GM21447 (cell line): ENCODE data around the gene GBX1.

Experiments
- ATAC-seq: cut with Tn5 transposase; IDR thresholded peaks from one replicate; pipeline ENCODE4 v1.9.1; 2021; ENCODE audit not compliant: unreplicated experiment

Gene GBX1

GRCh38 chr7:151167197-151167961 lies at the start of gene GBX1:
GBX1 (minus strand) TSS chr7:151167694; CDS start chr7:151167548, 146 bp downstream.
- ATAC-seq: no peak

GRCh38 chr7:151215396-151215795 lies 47.9 kb upstream of the GBX1 start:
- ATAC-seq: no peak

- no peak for ATAC-seq
These were observed 46.3 kb upstream of the GBX1 start for GRCh38 chr7:151213826-151214225.

- ATAC-seq: no peak
These were observed 45.1 kb upstream of the GBX1 start for GRCh38 chr7:151212626-151213025.

- no peak for ATAC-seq
These were observed 43.8 kb upstream of the GBX1 start for GRCh38 chr7:151211155-151211772.

GRCh38 chr7:151210087-151210854 lies 42.8 kb upstream of the GBX1 start, which contains the start of gene H2BK1:
H2BK1 (minus strand) TSS chr7:151210488; CDS start chr7:151210318, 170 bp downstream.
- no peak for ATAC-seq

- ATAC-seq: no peak
These were observed 42.1 kb upstream of the GBX1 start for GRCh38 chr7:151209588-151209987.

- no peak for ATAC-seq
These were observed 40.9 kb upstream of the GBX1 start for GRCh38 chr7:151208253-151208862.

- no peak for ATAC-seq
These were observed 40.3 kb upstream of the GBX1 start for GRCh38 chr7:151207804-151208203.

GRCh38 chr7:151207315-151207714 lies 39.8 kb upstream of the GBX1 start:
- ATAC-seq: no peak

GRCh38 chr7:151206914-151207313 lies 39.4 kb upstream of the GBX1 start:
- no peak for ATAC-seq

GRCh38 chr7:151205730-151206129 lies 38.2 kb upstream of the GBX1 start:
- ATAC-seq: no peak

GRCh38 chr7:151204383-151205032 lies 37.0 kb upstream of the GBX1 start:
- no peak for ATAC-seq

- ATAC-seq: no peak
These were observed 35.3 kb upstream of the GBX1 start for GRCh38 chr7:151202836-151203235.

GRCh38 chr7:151201751-151202150 lies 34.3 kb upstream of the GBX1 start:
- no peak for ATAC-seq

GRCh38 chr7:151201344-151201743 lies 33.9 kb upstream of the GBX1 start:
- ATAC-seq: no peak

- ATAC-seq: no peak
These were observed 31.7 kb upstream of the GBX1 start for GRCh38 chr7:151198945-151199848.

GRCh38 chr7:151197932-151198331 lies 30.4 kb upstream of the GBX1 start:
- no peak for ATAC-seq

GRCh38 chr7:151195616-151196450 lies 28.3 kb upstream of the GBX1 start:
- ATAC-seq: no peak
